ENCODE results near the gene PINK1. TPM values are rescaled to one million over a fixed set of nuclear protein-coding genes. Genes with fewer than 3 reads are reported as not detected.

Gene PINK1
- total RNA-seq, 1 experiment from 2014 or later, result 48.6 TPM

DNA sequence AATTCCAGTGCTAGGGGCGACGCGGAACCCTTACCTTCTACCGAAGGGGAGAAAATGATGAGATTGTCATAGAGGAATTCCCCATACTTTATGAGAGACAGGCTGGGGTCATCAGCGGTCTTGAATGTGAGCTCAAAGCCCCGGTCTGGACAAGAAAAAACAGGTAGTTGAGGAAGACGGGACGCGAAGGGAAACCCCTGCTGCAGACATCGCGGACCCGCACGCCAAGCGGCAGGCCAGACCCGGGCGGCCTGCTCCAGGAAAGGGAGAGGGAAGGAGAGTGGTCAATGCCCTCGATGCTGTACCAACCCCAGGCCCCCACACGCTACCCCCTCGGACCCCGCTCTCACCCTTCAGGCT lies 27.6 kb downstream of the PINK1 start:
- TF ChIP-seq EZH2 (IDR thresholded peaks at IDR 0.05; ENCODE audit: low read depth), result no peak
- TF ChIP-seq, protein P1, sequence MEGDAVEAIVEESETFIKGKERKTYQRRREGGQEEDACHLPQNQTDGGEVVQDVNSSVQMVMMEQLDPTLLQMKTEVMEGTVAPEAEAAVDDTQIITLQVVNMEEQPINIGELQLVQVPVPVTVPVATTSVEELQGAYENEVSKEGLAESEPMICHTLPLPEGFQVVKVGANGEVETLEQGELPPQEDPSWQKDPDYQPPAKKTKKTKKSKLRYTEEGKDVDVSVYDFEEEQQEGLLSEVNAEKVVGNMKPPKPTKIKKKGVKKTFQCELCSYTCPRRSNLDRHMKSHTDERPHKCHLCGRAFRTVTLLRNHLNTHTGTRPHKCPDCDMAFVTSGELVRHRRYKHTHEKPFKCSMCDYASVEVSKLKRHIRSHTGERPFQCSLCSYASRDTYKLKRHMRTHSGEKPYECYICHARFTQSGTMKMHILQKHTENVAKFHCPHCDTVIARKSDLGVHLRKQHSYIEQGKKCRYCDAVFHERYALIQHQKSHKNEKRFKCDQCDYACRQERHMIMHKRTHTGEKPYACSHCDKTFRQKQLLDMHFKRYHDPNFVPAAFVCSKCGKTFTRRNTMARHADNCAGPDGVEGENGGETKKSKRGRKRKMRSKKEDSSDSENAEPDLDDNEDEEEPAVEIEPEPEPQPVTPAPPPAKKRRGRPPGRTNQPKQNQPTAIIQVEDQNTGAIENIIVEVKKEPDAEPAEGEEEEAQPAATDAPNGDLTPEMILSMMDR (conservative IDR thresholded peaks at IDR 0.05), result no peak
- DNase-seq, result no peak
- intact Hi-C loops (cut with micrococcal nuclease; ENCODE audit: unreplicated experiment), result no loop called here
- H3K9me3 ChIP-seq (ENCODE audit: insufficient read depth, low read depth), result no peaks in the 10 kb centered on the region
- ChIA-PET CTCF (no interaction called here), POLR2A (ENCODE audit: unreplicated experiment) (interaction anchor here (0.6 kb wide), 2 partner anchors 388 to 601 kb away, joined by 4 to 6 read pairs; no protein-coding TSS in a partner anchor)
- no peak overlapping the region for H3K27ac ChIP-seq
- H3K9me2 ChIP-seq (ENCODE audit: insufficient read depth), result no peaks in the 10 kb centered on the region
- H3K4me2 ChIP-seq, result peak overlapping the region; percentile 90
- peaks cover 52% of the 10 kb centered on the region for H3K79me2 ChIP-seq (ENCODE audit: low read depth)
- no TSS peak for BruUV-seq (replicated peaks)
- peak overlapping the region; percentile 84 for H2AFZ ChIP-seq
- H3K4me1 ChIP-seq (replicated peaks; ENCODE audit: insufficient read depth), result peaks cover 11% of the 10 kb centered on the region
- no peaks in the 10 kb centered on the region; the same call in 1 of the 2 replicates for H3F3A ChIP-seq (ENCODE audit: insufficient read depth, low read depth)
- H3K4me3 ChIP-seq, result peak overlapping the region; percentile 92
- peaks cover 9% of the 10 kb centered on the region; the same call in 1 of the 2 replicates for H4K20me1 ChIP-seq (ENCODE audit: insufficient read depth)
- H3K36me3 ChIP-seq (ENCODE audit: low read depth), result no peaks in the 10 kb centered on the region; the same call in 1 of the 2 replicates
- no peaks in the 10 kb centered on the region for H3K27me3 ChIP-seq (ENCODE audit: insufficient read depth, low read depth)

DNA sequence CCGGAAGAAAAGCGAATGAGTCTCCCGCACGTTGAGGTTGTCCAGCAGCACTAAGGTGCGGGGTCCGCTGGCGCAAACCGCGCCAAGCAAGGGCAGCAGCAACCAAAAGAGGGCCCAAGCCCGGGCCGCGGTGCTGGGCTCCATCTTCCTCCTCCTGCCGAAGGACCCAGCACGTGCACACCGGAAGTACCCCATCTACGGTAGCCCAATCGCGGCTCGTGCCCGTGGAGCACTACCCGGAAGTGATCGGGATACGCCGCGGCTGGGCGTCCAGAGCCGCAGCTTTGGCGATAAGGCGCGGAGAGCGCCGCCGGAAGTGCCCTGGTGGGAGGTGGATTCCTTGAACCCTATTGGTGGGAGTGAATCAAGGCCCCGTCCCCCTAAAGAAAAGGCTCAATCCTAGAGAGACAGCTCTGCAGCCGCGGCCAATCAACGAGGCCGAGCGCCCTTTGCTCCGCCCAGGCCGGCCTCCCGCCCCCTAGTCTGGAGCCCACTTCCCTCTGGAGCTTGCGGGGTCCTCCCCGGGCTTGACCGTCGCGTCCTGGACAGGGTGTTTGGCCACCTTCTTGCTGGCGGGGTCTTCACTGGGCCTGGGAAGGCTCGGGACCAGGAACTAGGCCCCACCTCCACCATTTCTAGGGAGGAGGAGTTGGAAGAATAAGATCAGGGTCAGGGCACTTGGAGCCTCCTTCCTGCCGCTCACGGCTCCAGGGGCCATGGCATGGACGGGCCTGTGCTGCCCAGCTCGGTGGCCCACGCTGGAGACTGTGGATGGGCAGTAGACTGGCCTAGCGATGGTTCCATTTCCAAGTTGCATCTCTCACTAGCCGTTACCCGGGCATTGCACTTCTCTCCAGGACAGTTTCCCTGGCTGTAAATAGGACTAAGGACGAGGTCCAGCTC lies 28.2 kb downstream of the PINK1 start, which contains the start of gene DDOST:
DDOST (minus strand) TSS at position 163 of the 903 bp plus-strand sequence; CDS start at position 144, 19 bp downstream.
- Histone ChIP-seq H3K27me3 (ENCODE audit: insufficient read depth, low read depth) (no peaks in the 10 kb centered on the region), H3K9me2 (ENCODE audit: insufficient read depth) (no peaks in the 10 kb centered on the region), H3K36me3 (ENCODE audit: low read depth) (no peaks in the 10 kb centered on the region; the same call in 1 of the 2 replicates), H3F3A (ENCODE audit: insufficient read depth, low read depth) (no peaks in the 10 kb centered on the region; the same call in 1 of the 2 replicates), H3K27ac (peak within 1 kb of the TSS; percentile 41), H2AFZ (peak within 1 kb of the TSS; percentile 84), H4K20me1 (ENCODE audit: insufficient read depth) (peaks cover 9% of the 10 kb centered on the region; the same call in 1 of the 2 replicates), H3K4me2 (peak within 1 kb of the TSS; percentile 93), H3K4me1 (replicated peaks; ENCODE audit: insufficient read depth) (peaks cover 11% of the 10 kb centered on the region), H3K79me2 (ENCODE audit: low read depth) (peaks cover 48% of the 10 kb centered on the region), H3K4me3 (peak within 1 kb of the TSS; percentile 92), H3K9me3 (ENCODE audit: insufficient read depth, low read depth) (no peaks in the 10 kb centered on the region)
- CTCF ChIA-PET, result interaction anchor here (0.6 kb wide), 1 partner anchor 508 kb away, joined by 10 read pairs; no protein-coding TSS in a partner anchor
- TF ChIP-seq EZH2 (IDR thresholded peaks at IDR 0.05; ENCODE audit: low read depth), result no peak
- TF ChIP-seq, protein P1 (conservative IDR thresholded peaks at IDR 0.05), result no peak
- DNase-seq, result peak; percentile 91 to 94
- POLR2A ChIA-PET (ENCODE audit: unreplicated experiment), result interaction anchor here (0.5 to 0.6 kb wide), 5 partner anchors 48 to 676 kb away, joined by 3 to 12 read pairs (median 6); no protein-coding TSS in a partner anchor
- intact Hi-C loops (cut with micrococcal nuclease; ENCODE audit: unreplicated experiment), result no loop called here
- TSS peak; percentile 86 for BruUV-seq (replicated peaks)

GRCh38 chr1:20662110-20662475 lies 28.8 kb downstream of the PINK1 start:
- CTCF ChIA-PET, result no interaction called here
- Histone ChIP-seq H3K36me3 (ENCODE audit: low read depth) (no peaks in the 10 kb centered on the region; the same call in 1 of the 2 replicates), H3K27ac (peak overlapping the region; percentile 41), H3K27me3 (ENCODE audit: insufficient read depth, low read depth) (no peaks in the 10 kb centered on the region), H2AFZ (peak overlapping the region; percentile 78; the same call in 1 of the 2 replicates), H4K20me1 (ENCODE audit: insufficient read depth) (peaks cover 5% of the 10 kb centered on the region; the same call in 1 of the 2 replicates), H3K79me2 (ENCODE audit: low read depth) (peaks cover 41% of the 10 kb centered on the region), H3K4me2 (peak overlapping the region; percentile 93), H3K9me3 (ENCODE audit: insufficient read depth, low read depth) (no peaks in the 10 kb centered on the region), H3K4me3 (peak overlapping the region; percentile 92), H3K4me1 (replicated peaks; ENCODE audit: insufficient read depth) (peaks cover 11% of the 10 kb centered on the region), H3F3A (ENCODE audit: insufficient read depth, low read depth) (no peaks in the 10 kb centered on the region; the same call in 1 of the 2 replicates), H3K9me2 (ENCODE audit: insufficient read depth) (no peaks in the 10 kb centered on the region)
- POLR2A ChIA-PET (ENCODE audit: unreplicated experiment), result interaction anchor here (0.6 kb wide), 2 partner anchors 48 to 675 kb away, joined by 4 to 12 read pairs; no protein-coding TSS in a partner anchor
- DNase-seq, result no peak
- BruUV-seq (replicated peaks), result no TSS peak
- intact Hi-C loops (cut with micrococcal nuclease; ENCODE audit: unreplicated experiment), result no loop called here
- TF ChIP-seq EZH2 (IDR thresholded peaks at IDR 0.05; ENCODE audit: low read depth), result no peak
- TF ChIP-seq, protein P1 (conservative IDR thresholded peaks at IDR 0.05), result no peak
